NCI-H187 treated with DMSO at 0.1 percent for 48 hours (cell line): ENCODE measurements around the gene STH.
"Not testable (repeated sequence)": the region's sequence is repeated elsewhere in the genome, so short reads cannot be mapped to it uniquely, and the experiment has no call there.

ENCODE experiments used
- DNase-seq: peaks from one replicate; lab custom pipeline; 2025; lab: John Stamatoyannopoulos, UW

STH gene

DNA sequence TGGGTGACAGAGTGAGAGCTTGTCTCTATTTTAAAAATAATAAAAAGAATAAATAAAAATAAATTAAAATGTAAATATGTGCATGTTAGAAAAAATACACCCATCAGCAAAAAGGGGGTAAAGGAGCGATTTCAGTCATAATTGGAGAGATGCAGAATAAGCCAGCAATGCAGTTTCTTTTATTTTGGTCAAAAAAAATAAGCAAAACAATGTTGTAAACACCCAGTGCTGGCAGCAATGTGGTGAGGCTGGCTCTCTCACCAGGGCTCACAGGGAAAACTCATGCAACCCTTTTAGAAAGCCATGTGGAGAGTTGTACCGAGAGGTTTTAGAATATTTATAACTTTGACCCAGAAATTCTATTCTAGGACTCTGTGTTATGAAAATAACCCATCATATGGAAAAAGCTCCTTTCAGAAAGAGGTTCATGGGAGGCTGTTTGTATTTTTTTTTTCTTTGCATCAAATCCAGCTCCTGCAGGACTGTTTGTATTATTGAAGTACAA is 8.5 kb downstream of the STH start:
- DNase-seq, result no peak

DNA sequence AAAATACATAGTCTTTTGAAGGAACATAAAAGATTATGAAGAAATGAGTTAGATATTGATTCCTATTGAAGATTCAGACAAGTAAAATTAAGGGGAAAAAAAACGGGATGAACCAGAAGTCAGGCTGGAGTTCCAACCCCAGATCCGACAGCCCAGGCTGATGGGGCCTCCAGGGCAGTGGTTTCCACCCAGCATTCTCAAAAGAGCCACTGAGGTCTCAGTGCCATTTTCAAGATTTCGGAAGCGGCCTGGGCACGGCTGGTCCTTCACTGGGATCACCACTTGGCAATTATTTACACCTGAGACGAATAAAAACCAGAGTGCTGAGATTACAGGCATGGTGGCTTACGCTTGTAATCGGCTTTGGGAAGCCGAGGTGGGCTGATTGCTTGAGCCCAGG is 9.5 kb downstream of the STH start:
- no peak for DNase-seq

DNA sequence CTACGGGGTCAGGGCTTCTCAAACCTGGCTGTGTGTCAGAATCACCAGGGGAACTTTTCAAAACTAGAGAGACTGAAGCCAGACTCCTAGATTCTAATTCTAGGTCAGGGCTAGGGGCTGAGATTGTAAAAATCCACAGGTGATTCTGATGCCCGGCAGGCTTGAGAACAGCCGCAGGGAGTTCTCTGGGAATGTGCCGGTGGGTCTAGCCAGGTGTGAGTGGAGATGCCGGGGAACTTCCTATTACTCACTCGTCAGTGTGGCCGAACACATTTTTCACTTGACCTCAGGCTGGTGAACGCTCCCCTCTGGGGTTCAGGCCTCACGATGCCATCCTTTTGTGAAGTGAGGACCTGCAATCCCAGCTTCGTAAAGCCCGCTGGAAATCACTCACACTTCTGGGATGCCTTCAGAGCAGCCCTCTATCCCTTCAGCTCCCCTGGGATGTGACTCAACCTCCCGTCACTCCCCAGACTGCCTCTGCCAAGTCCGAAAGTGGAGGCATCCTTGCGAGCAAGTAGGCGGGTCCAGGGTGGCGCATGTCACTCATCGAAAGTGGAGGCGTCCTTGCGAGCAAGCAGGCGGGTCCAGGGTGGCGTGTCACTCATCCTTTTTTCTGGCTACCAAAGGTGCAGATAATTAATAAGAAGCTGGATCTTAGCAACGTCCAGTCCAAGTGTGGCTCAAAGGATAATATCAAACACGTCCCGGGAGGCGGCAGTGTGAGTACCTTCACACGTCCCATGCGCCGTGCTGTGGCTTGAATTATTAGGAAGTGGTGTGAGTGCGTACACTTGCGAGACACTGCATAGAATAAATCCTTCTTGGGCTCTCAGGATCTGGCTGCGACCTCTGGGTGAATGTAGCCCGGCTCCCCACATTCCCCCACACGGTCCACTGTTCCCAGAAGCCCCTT is 10.9 kb downstream of the STH start:
- DNase-seq, result no peak

DNA sequence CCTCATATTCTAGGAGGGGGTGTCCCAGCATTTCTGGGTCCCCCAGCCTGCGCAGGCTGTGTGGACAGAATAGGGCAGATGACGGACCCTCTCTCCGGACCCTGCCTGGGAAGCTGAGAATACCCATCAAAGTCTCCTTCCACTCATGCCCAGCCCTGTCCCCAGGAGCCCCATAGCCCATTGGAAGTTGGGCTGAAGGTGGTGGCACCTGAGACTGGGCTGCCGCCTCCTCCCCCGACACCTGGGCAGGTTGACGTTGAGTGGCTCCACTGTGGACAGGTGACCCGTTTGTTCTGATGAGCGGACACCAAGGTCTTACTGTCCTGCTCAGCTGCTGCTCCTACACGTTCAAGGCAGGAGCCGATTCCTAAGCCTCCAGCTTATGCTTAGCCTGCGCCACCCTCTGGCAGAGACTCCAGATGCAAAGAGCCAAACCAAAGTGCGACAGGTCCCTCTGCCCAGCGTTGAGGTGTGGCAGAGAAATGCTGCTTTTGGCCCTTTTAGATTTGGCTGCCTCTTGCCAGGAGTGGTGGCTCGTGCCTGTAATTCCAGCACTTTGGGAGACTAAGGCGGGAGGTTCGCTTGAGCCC is 11.6 kb downstream of the STH start:
- DNase-seq, result no peak

DNA sequence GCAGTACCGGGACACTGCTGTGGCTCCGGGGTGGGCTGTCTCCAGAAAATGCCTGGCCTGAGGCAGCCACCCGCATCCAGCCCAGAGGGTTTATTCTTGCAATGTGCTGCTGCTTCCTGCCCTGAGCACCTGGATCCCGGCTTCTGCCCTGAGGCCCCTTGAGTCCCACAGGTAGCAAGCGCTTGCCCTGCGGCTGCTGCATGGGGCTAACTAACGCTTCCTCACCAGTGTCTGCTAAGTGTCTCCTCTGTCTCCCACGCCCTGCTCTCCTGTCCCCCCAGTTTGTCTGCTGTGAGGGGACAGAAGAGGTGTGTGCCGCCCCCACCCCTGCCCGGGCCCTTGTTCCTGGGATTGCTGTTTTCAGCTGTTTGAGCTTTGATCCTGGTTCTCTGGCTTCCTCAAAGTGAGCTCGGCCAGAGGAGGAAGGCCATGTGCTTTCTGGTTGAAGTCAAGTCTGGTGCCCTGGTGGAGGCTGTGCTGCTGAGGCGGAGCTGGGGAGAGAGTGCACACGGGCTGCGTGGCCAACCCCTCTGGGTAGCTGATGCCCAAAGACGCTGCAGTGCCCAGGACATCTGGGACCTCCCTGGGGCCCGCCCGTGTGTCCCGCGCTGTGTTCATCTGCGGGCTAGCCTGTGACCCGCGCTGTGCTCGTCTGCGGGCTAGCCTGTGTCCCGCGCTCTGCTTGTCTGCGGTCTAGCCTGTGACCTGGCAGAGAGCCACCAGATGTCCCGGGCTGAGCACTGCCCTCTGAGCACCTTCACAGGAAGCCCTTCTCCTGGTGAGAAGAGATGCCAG is 12.9 kb downstream of the STH start:
- no peak for DNase-seq

DNA sequence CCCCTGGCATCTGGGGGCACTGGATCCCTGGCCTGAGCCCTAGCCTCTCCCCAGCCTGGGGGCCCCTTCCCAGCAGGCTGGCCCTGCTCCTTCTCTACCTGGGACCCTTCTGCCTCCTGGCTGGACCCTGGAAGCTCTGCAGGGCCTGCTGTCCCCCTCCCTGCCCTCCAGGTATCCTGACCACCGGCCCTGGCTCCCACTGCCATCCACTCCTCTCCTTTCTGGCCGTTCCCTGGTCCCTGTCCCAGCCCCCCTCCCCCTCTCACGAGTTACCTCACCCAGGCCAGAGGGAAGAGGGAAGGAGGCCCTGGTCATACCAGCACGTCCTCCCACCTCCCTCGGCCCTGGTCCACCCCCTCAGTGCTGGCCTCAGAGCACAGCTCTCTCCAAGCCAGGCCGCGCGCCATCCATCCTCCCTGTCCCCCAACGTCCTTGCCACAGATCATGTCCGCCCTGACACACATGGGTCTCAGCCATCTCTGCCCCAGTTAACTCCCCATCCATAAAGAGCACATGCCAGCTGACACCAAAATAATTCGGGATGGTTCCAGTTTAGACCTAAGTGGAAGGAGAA is 13.5 kb downstream of the STH start:
- DNase-seq, result no peak

DNA sequence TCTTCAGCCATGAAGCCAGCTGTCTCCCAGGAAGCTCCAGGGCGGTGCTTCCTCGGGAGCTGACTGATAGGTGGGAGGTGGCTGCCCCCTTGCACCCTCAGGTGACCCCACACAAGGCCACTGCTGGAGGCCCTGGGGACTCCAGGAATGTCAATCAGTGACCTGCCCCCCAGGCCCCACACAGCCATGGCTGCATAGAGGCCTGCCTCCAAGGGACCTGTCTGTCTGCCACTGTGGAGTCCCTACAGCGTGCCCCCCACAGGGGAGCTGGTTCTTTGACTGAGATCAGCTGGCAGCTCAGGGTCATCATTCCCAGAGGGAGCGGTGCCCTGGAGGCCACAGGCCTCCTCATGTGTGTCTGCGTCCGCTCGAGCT is 14.1 kb downstream of the STH start:
- DNase-seq, result no peak

DNA sequence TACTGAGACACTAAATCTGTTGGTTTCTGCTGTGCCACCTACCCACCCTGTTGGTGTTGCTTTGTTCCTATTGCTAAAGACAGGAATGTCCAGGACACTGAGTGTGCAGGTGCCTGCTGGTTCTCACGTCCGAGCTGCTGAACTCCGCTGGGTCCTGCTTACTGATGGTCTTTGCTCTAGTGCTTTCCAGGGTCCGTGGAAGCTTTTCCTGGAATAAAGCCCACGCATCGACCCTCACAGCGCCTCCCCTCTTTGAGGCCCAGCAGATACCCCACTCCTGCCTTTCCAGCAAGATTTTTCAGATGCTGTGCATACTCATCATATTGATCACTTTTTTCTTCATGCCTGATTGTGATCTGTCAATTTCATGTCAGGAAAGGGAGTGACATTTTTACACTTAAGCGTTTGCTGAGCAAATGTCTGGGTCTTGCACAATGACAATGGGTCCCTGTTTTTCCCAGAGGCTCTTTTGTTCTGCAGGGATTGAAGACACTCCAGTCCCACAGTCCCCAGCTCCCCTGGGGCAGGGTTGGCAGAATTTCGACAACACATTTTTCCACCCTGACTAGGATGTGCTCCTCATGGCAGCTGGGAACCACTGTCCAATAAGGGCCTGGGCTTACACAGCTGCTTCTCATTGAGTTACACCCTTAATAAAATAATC is 14.6 kb downstream of the STH start:
- no peak for DNase-seq

DNA sequence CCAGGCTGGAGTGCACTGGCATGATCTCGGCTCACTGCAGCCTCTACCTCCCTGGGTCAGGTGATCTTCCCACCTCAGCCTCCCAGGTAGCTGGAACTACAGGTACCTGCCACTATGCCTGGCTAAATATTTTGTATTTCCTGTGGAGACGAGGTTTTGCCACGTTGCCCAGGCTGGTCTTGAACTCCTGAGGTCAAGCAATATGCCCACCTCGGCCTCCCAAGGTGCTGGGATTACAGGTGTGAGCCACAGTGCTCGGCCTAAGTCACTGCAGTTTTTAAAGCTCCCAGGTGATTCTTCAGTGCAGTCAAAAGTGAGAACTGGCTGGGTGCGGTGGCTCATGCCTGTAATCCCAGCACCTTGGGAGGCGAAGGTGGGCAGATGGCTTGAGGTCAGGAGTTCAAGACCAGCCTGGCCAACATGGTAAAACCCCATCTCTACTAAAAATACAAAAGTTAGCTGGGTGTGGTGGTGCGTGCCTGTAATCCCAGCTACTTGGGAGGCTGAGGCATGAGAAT is 20.4 kb downstream of the STH start:
- DNase-seq, result not testable (repeated sequence)

DNA sequence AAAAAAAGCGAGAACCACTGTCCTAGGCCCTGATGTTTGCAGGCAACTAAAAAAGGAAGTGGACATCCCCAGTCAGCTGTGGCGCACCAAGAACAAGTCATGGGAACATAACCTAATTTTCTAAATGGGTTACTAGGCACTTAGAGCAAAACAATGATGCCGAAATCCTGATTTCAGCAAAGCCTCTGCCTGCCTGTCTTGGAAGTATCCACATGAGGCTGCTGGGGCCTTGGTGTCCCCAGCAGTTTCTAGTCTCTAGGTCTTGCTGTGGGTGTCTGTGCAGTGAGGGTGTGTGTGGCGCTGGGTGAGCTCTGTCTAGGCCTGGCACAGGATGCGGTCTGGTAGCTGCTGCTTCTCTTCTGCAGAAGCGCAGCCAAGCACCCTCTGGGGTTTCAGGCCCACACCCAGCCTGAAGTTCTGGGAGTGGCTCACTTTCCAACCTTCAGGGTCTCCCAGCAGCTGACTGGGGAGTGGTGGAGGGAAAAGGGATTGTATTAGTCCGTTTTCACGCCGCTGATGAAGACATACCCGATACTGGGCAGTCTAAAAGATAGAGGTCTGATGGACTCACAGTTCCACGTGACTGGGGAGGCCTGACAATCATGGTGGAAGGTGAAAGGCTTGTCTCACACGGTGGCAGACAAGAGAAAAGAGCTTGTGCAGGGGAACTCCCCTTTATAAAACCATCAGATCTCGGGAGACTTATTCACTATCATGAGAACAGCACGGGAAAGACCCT is 21.1 kb downstream of the STH start:
- DNase-seq, result no peak

DNA sequence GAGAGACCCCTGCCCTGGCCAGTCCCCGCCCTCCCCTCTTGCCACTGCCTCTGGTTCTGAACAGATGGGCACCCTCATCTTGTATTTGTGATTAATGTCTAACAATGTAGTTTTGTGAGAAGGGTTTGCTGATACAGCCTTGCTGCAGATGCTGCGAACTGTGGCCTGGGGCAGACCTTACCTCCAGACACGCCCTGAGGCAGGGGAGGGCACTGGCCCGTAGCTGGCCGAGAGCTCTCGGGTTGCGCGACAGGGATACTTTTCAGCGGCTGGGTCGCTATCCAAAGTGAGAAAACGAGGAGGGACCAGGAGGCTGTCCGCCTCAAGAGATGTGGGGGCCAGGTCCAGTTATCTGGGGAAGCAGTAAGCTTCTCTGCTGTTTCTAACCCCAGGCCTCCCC is 21.9 kb downstream of the STH start:
- DNase-seq, result no peak

DNA sequence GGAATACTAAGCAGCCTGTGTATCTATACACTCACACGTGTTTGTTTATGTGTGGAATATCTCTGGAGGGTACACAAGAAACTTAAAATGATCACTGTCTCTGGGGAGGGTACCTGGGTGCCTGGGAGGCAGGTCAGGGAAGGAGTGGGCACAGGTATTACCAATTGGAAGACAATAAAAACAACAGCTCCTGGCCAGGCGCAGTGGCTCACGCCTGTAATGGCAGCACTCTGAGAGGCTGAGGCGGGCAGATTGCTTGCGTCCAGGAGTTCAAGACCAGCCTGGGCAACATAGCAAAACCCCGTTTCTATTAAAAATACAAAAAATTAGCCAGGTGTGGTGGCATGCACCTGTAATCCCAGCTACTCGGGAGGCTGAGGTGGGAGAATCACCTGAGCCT is 24.3 kb downstream of the STH start:
- not testable (repeated sequence) for DNase-seq

DNA sequence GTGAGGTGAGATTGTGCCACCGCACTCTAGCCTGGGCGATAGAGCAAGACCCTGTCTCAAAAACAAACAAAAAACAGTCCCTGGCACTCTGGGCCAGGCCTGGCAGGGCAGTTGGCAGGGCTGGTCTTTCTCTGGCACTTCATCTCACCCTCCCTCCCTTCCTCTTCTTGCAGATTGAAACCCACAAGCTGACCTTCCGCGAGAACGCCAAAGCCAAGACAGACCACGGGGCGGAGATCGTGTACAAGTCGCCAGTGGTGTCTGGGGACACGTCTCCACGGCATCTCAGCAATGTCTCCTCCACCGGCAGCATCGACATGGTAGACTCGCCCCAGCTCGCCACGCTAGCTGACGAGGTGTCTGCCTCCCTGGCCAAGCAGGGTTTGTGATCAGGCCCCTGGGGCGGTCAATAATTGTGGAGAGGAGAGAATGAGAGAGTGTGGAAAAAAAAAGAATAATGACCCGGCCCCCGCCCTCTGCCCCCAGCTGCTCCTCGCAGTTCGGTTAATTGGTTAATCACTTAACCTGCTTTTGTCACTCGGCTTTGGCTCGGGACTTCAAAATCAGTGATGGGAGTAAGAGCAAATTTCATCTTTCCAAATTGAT is 24.8 kb downstream of the STH start:
- DNase-seq, result no peak

DNA sequence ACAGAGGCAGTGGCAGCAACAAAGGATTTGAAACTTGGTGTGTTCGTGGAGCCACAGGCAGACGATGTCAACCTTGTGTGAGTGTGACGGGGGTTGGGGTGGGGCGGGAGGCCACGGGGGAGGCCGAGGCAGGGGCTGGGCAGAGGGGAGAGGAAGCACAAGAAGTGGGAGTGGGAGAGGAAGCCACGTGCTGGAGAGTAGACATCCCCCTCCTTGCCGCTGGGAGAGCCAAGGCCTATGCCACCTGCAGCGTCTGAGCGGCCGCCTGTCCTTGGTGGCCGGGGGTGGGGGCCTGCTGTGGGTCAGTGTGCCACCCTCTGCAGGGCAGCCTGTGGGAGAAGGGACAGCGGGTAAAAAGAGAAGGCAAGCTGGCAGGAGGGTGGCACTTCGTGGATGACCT is 25.5 kb downstream of the STH start:
- no peak for DNase-seq

DNA sequence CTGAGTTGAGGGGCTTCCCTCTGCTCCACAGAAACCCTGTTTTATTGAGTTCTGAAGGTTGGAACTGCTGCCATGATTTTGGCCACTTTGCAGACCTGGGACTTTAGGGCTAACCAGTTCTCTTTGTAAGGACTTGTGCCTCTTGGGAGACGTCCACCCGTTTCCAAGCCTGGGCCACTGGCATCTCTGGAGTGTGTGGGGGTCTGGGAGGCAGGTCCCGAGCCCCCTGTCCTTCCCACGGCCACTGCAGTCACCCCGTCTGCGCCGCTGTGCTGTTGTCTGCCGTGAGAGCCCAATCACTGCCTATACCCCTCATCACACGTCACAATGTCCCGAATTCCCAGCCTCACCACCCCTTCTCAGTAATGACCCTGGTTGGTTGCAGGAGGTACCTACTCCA is 26.0 kb downstream of the STH start:
- no peak for DNase-seq

DNA sequence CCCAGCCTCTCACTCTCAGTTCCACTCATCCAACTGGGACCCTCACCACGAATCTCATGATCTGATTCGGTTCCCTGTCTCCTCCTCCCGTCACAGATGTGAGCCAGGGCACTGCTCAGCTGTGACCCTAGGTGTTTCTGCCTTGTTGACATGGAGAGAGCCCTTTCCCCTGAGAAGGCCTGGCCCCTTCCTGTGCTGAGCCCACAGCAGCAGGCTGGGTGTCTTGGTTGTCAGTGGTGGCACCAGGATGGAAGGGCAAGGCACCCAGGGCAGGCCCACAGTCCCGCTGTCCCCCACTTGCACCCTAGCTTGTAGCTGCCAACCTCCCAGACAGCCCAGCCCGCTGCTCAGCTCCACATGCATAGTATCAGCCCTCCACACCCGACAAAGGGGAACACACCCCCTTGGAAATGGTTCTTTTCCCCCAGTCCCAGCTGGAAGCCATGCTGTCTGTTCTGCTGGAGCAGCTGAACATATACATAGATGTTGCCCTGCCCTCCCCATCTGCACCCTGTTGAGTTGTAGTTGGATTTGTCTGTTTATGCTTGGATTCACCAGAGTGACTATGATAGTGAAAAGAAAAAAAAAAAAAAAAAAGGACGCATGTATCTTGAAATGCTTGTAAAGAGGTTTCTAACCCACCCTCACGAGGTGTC is 26.6 kb downstream of the STH start:
- DNase-seq, result no peak

DNA sequence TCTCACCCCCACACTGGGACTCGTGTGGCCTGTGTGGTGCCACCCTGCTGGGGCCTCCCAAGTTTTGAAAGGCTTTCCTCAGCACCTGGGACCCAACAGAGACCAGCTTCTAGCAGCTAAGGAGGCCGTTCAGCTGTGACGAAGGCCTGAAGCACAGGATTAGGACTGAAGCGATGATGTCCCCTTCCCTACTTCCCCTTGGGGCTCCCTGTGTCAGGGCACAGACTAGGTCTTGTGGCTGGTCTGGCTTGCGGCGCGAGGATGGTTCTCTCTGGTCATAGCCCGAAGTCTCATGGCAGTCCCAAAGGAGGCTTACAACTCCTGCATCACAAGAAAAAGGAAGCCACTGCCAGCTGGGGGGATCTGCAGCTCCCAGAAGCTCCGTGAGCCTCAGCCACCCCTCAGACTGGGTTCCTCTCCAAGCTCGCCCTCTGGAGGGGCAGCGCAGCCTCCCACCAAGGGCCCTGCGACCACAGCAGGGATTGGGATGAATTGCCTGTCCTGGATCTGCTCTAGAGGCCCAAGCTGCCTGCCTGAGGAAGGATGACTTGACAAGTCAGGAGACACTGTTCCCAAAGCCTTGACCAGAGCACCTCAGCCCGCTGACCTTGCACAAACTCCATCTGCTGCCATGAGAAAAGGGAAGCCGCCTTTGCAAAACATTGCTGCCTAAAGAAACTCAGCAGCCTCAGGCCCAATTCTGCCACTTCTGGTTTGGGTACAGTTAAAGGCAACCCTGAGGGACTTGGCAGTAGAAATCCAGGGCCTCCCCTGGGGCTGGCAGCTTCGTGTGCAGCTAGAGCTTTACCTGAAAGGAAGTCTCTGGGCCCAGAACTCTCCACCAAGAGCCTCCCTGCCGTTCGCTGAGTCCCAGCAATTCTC is 27.4 kb downstream of the STH start:
- DNase-seq, result no peak

DNA sequence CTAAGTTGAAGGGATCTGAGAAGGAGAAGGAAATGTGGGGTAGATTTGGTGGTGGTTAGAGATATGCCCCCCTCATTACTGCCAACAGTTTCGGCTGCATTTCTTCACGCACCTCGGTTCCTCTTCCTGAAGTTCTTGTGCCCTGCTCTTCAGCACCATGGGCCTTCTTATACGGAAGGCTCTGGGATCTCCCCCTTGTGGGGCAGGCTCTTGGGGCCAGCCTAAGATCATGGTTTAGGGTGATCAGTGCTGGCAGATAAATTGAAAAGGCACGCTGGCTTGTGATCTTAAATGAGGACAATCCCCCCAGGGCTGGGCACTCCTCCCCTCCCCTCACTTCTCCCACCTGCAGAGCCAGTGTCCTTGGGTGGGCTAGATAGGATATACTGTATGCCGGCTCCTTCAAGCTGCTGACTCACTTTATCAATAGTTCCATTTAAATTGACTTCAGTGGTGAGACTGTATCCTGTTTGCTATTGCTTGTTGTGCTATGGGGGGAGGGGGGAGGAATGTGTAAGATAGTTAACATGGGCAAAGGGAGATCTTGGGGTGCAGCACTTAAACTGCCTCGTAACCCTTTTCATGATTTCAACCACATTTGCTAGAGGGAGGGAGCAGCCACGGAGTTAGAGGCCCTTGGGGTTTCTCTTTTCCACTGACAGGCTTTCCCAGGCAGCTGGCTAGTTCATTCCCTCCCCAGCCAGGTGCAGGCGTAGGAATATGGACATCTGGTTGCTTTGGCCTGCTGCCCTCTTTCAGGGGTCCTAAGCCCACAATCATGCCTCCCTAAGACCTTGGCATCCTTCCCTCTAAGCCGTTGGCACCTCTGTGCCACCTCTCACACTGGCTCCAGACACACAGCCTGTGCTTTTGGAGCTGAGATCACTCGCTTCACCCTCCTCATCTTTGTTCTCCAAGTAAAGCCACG is 28.3 kb downstream of the STH start:
- no peak for DNase-seq
